OCI-LY7 (cell line): ENCODE results near the gene RAPGEF5.

ENCODE experiments used
- EZH2phosphoT487 ChIP-seq: fragments of 200-600 bp; sonication (generic); IDR thresholded peaks from 2 replicates; pipeline ENCODE4 v1.6.1; 2018; ENCODE audit warnings: low read depth, borderline replicate concordance, mild to moderate bottlenecking, mixed run types, antibody characterized with exemption, low read length, moderate library complexity, mixed read lengths
- TF ChIP-seq, protein P1 (sequence below): fragments of 200-600 bp; sonication (generic); conservative IDR thresholded peaks from 2 replicates; pipeline ENCODE4 v1.5.1; 2014; ENCODE audit warnings: mild to moderate bottlenecking, antibody characterized with exemption, low read length, moderate library complexity, mixed read lengths

DNA sequence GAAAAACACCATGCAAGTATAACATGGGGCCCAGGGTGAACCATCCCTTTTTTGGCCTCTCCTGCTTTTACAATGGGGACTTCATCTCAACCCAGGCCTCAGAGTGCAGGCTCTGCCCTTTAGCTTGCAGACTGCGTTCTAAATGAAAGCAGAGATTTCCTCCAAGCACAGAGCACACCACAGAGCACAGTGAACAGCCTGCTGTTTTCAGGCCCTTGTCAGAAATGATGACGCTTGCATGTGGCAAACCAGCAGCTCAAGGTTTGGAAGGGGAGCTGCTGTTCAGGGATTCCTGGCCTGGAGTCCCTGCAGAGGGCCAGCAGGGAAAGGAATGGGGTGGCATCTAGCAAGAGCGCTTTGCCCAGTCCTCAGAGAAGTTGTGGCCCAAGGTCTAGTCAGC is 243.9 kb downstream of the RAPGEF5 start:
- TF ChIP-seq, protein P1, sequence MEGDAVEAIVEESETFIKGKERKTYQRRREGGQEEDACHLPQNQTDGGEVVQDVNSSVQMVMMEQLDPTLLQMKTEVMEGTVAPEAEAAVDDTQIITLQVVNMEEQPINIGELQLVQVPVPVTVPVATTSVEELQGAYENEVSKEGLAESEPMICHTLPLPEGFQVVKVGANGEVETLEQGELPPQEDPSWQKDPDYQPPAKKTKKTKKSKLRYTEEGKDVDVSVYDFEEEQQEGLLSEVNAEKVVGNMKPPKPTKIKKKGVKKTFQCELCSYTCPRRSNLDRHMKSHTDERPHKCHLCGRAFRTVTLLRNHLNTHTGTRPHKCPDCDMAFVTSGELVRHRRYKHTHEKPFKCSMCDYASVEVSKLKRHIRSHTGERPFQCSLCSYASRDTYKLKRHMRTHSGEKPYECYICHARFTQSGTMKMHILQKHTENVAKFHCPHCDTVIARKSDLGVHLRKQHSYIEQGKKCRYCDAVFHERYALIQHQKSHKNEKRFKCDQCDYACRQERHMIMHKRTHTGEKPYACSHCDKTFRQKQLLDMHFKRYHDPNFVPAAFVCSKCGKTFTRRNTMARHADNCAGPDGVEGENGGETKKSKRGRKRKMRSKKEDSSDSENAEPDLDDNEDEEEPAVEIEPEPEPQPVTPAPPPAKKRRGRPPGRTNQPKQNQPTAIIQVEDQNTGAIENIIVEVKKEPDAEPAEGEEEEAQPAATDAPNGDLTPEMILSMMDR: no peak
- no peak for TF ChIP-seq EZH2phosphoT487
